ENCODE data around the gene KLF6. TPM values are rescaled to one million over a fixed set of nuclear protein-coding genes. Genes with fewer than 3 reads are reported as not detected.

The KLF6 gene
- total and polyA plus RNA-seq, 9 of the 15 experiments (the other 6 are each of a cell fraction or from before 2014, with no cell fraction given) = 3.2 to 23.9 (median 8.0) TPM

DNA sequence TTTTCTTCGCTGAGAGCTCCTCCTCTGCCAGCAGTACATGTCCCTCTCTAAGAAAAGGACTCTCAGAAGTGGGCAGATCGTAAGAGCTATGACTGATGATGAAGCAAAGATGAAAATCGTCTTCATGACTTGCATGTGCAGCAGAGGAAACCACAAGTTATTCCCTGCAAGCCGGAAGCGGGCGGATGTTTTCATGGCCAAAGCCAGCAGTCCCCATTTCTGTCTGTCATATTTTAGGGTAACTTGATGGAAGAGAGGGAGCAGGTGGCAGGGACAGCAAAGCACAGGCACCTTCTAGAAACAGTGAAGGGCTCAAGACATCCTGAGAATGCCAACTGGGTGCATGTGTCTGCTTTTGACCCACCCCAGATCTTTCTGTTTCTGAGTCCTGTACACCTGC lies 19.9 kb downstream of the KLF6 start (continued):
- TF ChIP-seq ZFP30 (CRISPR knock-in tag; IDR thresholded peaks at IDR 0.05; ENCODE audit: borderline replicate concordance) (no peak), ZNF644 (tag; IDR thresholded peaks at IDR 0.05; ENCODE audit: low read depth) (0 out of 2 replicates have a peak, but pooled peaks have one; percentile 25), FOXK1 (CRISPR knock-in tag; IDR thresholded peaks at IDR 0.05; ENCODE audit: borderline replicate concordance) (no peak), SAFB (IDR thresholded peaks at IDR 0.05; ENCODE audit: borderline replicate concordance, low read depth, low read length) (no peak), ZNF146 (CRISPR knock-in tag; IDR thresholded peaks at IDR 0.05; ENCODE audit: unreplicated experiment) (no peak), HMG20B (CRISPR knock-in tag; IDR thresholded peaks at IDR 0.05) (no peak), RCOR1 (IDR thresholded peaks at IDR 0.05; ENCODE audit: borderline replicate concordance in 1 of 2, low read depth in 2 of 2, low read length in 2 of 2) (peak in 1 of 2 experiments; percentile 59; a peak in 1 of 4 replicates), ZNF518B (CRISPR knock-in tag; IDR thresholded peaks at IDR 0.05) (no peak), MAZ (CRISPR knock-in tag; conservative IDR thresholded peaks at IDR 0.05 in 1 of 2, IDR thresholded peaks at IDR 0.05 in 1 of 2) (no peak), RBBP5 (IDR thresholded peaks at IDR 0.05; ENCODE audit: borderline replicate concordance, insufficient read depth, low read length, poor library complexity, severe bottlenecking) (no peak), ARID3B (CRISPR knock-in tag; IDR thresholded peaks at IDR 0.05; ENCODE audit: borderline replicate concordance) (no peak), ZNF384 (IDR thresholded peaks at IDR 0.05; ENCODE audit: low read depth, low read length) (no peak), EGR1 (conservative IDR thresholded peaks at IDR 0.05) (no peak), GTF2F1 (IDR thresholded peaks at IDR 0.05; ENCODE audit: low read depth, low read length) (no peak), ZNF324 (CRISPR knock-in tag; IDR thresholded peaks at IDR 0.05) (no peak), GATA2 (CRISPR knock-in tag; IDR thresholded peaks at IDR 0.05) (peak; percentile 34; the same call in 1 of the 2 replicates), U2AF2 (optimal IDR thresholded peaks at IDR 0.05; ENCODE audit: low read depth, low read length) (no peak), ETV1 (tag; conservative IDR thresholded peaks at IDR 0.05; ENCODE audit: low read depth) (peak; percentile 89), SREBF2 (CRISPR knock-in tag; IDR thresholded peaks at IDR 0.05) (no peak)
- TF ChIP-seq, protein P1, sequence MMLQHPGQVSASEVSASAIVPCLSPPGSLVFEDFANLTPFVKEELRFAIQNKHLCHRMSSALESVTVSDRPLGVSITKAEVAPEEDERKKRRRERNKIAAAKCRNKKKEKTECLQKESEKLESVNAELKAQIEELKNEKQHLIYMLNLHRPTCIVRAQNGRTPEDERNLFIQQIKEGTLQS (IDR thresholded peaks at IDR 0.05) = peak; percentile 44
- TF ChIP-seq, protein P1 (CRISPR knock-in tag; conservative IDR thresholded peaks at IDR 0.05) = no peak
- TF ChIP-seq, protein P2, sequence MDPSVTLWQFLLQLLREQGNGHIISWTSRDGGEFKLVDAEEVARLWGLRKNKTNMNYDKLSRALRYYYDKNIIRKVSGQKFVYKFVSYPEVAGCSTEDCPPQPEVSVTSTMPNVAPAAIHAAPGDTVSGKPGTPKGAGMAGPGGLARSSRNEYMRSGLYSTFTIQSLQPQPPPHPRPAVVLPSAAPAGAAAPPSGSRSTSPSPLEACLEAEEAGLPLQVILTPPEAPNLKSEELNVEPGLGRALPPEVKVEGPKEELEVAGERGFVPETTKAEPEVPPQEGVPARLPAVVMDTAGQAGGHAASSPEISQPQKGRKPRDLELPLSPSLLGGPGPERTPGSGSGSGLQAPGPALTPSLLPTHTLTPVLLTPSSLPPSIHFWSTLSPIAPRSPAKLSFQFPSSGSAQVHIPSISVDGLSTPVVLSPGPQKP (CRISPR knock-in tag; IDR thresholded peaks at IDR 0.05) = no peak

All from K562 (cell line).